ENCODE measurements around the gene PIK3C2G. TPM values are rescaled to one million over a fixed set of nuclear protein-coding genes. Genes with fewer than 3 reads are reported as not detected.

PIK3C2G gene
- total RNA-seq, 1 experiment from 2014 or later, result not detected

DNA sequence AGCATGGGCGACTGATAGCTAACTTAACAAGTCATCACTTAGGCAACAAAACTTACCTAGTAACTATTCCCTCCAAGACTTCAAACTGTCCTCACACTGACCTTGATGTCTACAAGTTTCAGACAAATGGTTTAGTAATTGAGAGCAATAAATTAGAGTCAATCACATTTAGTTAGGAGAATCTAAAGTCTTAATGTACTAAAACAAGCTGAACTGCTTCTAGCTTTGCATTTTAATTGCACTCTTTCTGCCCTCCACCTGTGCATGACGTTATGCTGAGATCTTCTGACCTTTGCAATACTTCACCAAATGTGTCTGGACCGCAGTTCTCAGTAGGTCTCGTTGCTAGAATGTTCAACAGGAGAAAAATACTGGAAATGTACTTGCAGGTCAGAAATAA lies 158.0 kb downstream of the PIK3C2G start:
- Histone ChIP-seq H3K4me1 (ENCODE audit: control insufficient read depth, insufficient read depth, low read length) (no peaks in the 10 kb centered on the region), H3K27ac (ENCODE audit: low read length) (no peak overlapping the region), H3K36me3 (ENCODE audit: control insufficient read depth, insufficient read depth, low read length) (no peaks in the 10 kb centered on the region), H3K27me3 (ENCODE audit: control insufficient read depth, insufficient read depth, low read length) (no peaks in the 10 kb centered on the region), H3K4me3 (ENCODE audit: low read depth in 2 of 2, low read length in 2 of 2) (no peak overlapping the region), H3K9me3 (ENCODE audit: control insufficient read depth, insufficient read depth, low read depth, low read length) (no peaks in the 10 kb centered on the region)
- intact Hi-C loops (cut with micrococcal nuclease; ENCODE audit: unreplicated experiment) (no loop called here), in situ Hi-C loops (cut with HindIII; ENCODE audit: low pct_unique_long_range_greater_than_20kb, low sequenced_read_pairs) (no loop called here)
- CTCF ChIA-PET, result no interaction called here
- ATAC-seq (no peak), DNase-seq (ENCODE audit: low read depth, low spot score) (no peak)
- POLR2A ChIA-PET, result interaction anchor here (0.6 kb wide), 1 partner anchor 692 kb away, joined by 3 read pairs; no protein-coding TSS in a partner anchor
- no peak for TF ChIP-seq POLR2AphosphoS5 (IDR thresholded peaks at IDR 0.05; ENCODE audit: low read depth, low read length)
- TF ChIP-seq SIN3A (IDR thresholded peaks at IDR 0.05; ENCODE audit: borderline replicate concordance, insufficient read depth, low read depth, low read length), result no peak
- no peak for TF ChIP-seq TCF7L2 (IDR thresholded peaks at IDR 0.05; ENCODE audit: low read depth, low read length)
- TF ChIP-seq, protein P1, sequence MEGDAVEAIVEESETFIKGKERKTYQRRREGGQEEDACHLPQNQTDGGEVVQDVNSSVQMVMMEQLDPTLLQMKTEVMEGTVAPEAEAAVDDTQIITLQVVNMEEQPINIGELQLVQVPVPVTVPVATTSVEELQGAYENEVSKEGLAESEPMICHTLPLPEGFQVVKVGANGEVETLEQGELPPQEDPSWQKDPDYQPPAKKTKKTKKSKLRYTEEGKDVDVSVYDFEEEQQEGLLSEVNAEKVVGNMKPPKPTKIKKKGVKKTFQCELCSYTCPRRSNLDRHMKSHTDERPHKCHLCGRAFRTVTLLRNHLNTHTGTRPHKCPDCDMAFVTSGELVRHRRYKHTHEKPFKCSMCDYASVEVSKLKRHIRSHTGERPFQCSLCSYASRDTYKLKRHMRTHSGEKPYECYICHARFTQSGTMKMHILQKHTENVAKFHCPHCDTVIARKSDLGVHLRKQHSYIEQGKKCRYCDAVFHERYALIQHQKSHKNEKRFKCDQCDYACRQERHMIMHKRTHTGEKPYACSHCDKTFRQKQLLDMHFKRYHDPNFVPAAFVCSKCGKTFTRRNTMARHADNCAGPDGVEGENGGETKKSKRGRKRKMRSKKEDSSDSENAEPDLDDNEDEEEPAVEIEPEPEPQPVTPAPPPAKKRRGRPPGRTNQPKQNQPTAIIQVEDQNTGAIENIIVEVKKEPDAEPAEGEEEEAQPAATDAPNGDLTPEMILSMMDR (IDR thresholded peaks at IDR 0.05), result no peak
- TF ChIP-seq, protein P2, sequence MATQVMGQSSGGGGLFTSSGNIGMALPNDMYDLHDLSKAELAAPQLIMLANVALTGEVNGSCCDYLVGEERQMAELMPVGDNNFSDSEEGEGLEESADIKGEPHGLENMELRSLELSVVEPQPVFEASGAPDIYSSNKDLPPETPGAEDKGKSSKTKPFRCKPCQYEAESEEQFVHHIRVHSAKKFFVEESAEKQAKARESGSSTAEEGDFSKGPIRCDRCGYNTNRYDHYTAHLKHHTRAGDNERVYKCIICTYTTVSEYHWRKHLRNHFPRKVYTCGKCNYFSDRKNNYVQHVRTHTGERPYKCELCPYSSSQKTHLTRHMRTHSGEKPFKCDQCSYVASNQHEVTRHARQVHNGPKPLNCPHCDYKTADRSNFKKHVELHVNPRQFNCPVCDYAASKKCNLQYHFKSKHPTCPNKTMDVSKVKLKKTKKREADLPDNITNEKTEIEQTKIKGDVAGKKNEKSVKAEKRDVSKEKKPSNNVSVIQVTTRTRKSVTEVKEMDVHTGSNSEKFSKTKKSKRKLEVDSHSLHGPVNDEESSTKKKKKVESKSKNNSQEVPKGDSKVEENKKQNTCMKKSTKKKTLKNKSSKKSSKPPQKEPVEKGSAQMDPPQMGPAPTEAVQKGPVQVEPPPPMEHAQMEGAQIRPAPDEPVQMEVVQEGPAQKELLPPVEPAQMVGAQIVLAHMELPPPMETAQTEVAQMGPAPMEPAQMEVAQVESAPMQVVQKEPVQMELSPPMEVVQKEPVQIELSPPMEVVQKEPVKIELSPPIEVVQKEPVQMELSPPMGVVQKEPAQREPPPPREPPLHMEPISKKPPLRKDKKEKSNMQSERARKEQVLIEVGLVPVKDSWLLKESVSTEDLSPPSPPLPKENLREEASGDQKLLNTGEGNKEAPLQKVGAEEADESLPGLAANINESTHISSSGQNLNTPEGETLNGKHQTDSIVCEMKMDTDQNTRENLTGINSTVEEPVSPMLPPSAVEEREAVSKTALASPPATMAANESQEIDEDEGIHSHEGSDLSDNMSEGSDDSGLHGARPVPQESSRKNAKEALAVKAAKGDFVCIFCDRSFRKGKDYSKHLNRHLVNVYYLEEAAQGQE (IDR thresholded peaks at IDR 0.05; ENCODE audit: insufficient read depth in 1 of 2, low read depth in 2 of 2, low read length in 1 of 2), result no peak
- BruUV-seq (replicated peaks), result no TSS peak

DNA sequence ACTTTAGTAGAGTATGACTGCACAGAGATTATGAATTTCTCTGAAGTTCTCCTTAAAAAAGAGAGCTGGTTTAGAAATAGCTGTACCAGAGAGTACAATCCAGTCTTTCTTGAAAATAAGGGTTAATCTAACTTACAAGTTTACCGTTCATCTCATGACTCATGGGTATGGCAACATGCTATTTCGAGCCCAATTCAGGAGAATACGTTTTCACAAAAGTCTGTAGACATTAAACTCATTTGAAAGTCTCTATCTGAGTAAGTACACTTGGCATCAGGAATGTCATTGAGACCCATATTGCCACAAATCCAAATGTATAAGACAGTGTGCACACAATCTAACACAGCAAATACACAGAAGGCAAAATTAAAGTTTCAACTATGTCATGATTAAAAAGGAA lies 160.5 kb downstream of the PIK3C2G start:
- ATAC-seq, result no peak
- Histone ChIP-seq H3K9me3 (ENCODE audit: control insufficient read depth, insufficient read depth, low read depth, low read length) (no peaks in the 10 kb centered on the region), H3K27me3 (ENCODE audit: control insufficient read depth, insufficient read depth, low read length) (no peaks in the 10 kb centered on the region), H3K4me1 (ENCODE audit: control insufficient read depth, insufficient read depth, low read length) (no peaks in the 10 kb centered on the region), H3K4me3 (ENCODE audit: low read depth in 2 of 2, low read length in 2 of 2) (no peak overlapping the region), H3K36me3 (ENCODE audit: control insufficient read depth, insufficient read depth, low read length) (no peaks in the 10 kb centered on the region), H3K27ac (ENCODE audit: low read length) (no peak overlapping the region)
- TF ChIP-seq SIN3A (IDR thresholded peaks at IDR 0.05; ENCODE audit: borderline replicate concordance, insufficient read depth, low read depth, low read length), result no peak
- TF ChIP-seq, protein P1 (IDR thresholded peaks at IDR 0.05), result no peak
- no peak for TF ChIP-seq TCF7L2 (IDR thresholded peaks at IDR 0.05; ENCODE audit: low read depth, low read length)
- TF ChIP-seq, protein P2 (IDR thresholded peaks at IDR 0.05; ENCODE audit: insufficient read depth in 1 of 2, low read depth in 2 of 2, low read length in 1 of 2), result no peak
- ChIA-PET CTCF (no interaction called here), POLR2A (no interaction called here)
- BruUV-seq (replicated peaks), result no TSS peak
- in situ Hi-C loops (cut with HindIII; ENCODE audit: low pct_unique_long_range_greater_than_20kb, low sequenced_read_pairs), result no loop called here
- no peak for DNase-seq (ENCODE audit: low read depth, low spot score)
- intact Hi-C loops (cut with micrococcal nuclease; ENCODE audit: unreplicated experiment), result no loop called here
